Testis (tissue), 2 donors: Measurements from ENCODE around the gene AHCTF1.

ENCODE experiments used
- CTCF ChIP-seq, 3 experiments: fragments of 450-650 bp in 2 of 3; fragments of 200-600 bp in 1 of 3; sonication (generic) in 1 of 3; IDR thresholded peaks; one replicate each; pipeline ENCODE4 v1.5.1; 2016 to 2019; ENCODE audit warnings: antibody characterized with exemption in 3 of 3, mild to moderate bottlenecking in 2 of 3, moderate library complexity in 1 of 3
- POLR2A ChIP-seq: fragments of 450-650 bp; IDR thresholded peaks from one replicate; pipeline ENCODE4 v1.6.1; 2017; ENCODE audit warnings: antibody characterized with exemption, mild to moderate bottlenecking, moderate library complexity

GRCh38 chr1:246971090-246971721, 39.5 kb upstream of the AHCTF1 start:
- TF ChIP-seq CTCF (IDR thresholded peaks at IDR 0.05), result peak in 2 of 3 experiments; percentile 61 to 65
- no peak for TF ChIP-seq POLR2A
